ENCODE data around the gene LRRC1. TPM values are rescaled to one million over a fixed set of nuclear protein-coding genes. Genes with fewer than 3 reads are reported as not detected.

Gene LRRC1
- total RNA-seq, 1 donor from 2014 or later = 7.5 TPM

- TF ChIP-seq CTCF (IDR thresholded peaks at IDR 0.05; ENCODE audit: unreplicated experiment) = no peak
- DNase-seq (ENCODE audit: low spot score) = no peak
- H3K27me3 Mint-ChIP-seq (ENCODE audit: unreplicated experiment) = peaks cover 1% of the 10 kb centered on the region
- no peaks in the 10 kb centered on the region for H3K4me1 Mint-ChIP-seq (ENCODE audit: unreplicated experiment)
- H3K27ac Mint-ChIP-seq (ENCODE audit: unreplicated experiment) = no peak overlapping the region
- no peak overlapping the region for H3K4me3 Mint-ChIP-seq (ENCODE audit: unreplicated experiment)
- no peaks in the 10 kb centered on the region for H3K9me3 Mint-ChIP-seq (ENCODE audit: unreplicated experiment)
- no peaks in the 10 kb centered on the region for H3K36me3 Mint-ChIP-seq (ENCODE audit: low read depth, unreplicated experiment)
Measured at GRCh38 chr6:53752856-53753255, 41.9 kb upstream of the LRRC1 start.

GRCh38 chr6:53754330-53754729 is 40.5 kb upstream of the LRRC1 start:
- H3K36me3 Mint-ChIP-seq (ENCODE audit: low read depth, unreplicated experiment) = no peaks in the 10 kb centered on the region
- H3K4me3 Mint-ChIP-seq (ENCODE audit: unreplicated experiment) = no peak overlapping the region
- H3K27me3 Mint-ChIP-seq (ENCODE audit: unreplicated experiment) = peaks cover 1% of the 10 kb centered on the region
- H3K9me3 Mint-ChIP-seq (ENCODE audit: unreplicated experiment) = no peaks in the 10 kb centered on the region
- H3K4me1 Mint-ChIP-seq (ENCODE audit: unreplicated experiment) = no peaks in the 10 kb centered on the region
- DNase-seq (ENCODE audit: low spot score) = no peak
- H3K27ac Mint-ChIP-seq (ENCODE audit: unreplicated experiment) = no peak overlapping the region
- no peak for TF ChIP-seq CTCF (IDR thresholded peaks at IDR 0.05; ENCODE audit: unreplicated experiment)

DNA sequence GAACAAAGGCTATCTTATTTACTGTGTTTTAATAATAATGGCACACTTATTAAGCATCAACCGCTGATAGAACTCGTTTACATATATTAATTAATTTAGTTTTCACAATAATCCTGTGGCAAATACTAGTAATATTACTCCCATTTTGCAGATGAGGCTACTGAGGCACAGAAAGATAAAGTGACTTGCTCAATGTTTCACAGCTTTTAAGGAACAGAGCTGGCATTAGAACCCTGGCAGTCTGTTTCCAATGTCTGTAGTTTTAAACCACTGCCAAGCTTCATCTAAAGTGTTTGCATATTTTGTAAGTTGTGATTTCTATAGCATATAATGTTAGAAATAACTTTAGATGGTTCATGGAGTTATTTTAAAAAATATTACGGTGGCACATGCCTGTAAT is 38.4 kb upstream of the LRRC1 start:
- TF ChIP-seq CTCF (IDR thresholded peaks at IDR 0.05; ENCODE audit: unreplicated experiment) = no peak
- no peak for DNase-seq (ENCODE audit: low spot score)
- H3K27ac Mint-ChIP-seq (ENCODE audit: unreplicated experiment) = no peak overlapping the region
- H3K4me1 Mint-ChIP-seq (ENCODE audit: unreplicated experiment) = no peaks in the 10 kb centered on the region
- H3K27me3 Mint-ChIP-seq (ENCODE audit: unreplicated experiment) = peaks cover 1% of the 10 kb centered on the region
- no peaks in the 10 kb centered on the region for H3K36me3 Mint-ChIP-seq (ENCODE audit: low read depth, unreplicated experiment)
- H3K4me3 Mint-ChIP-seq (ENCODE audit: unreplicated experiment) = no peak overlapping the region
- H3K9me3 Mint-ChIP-seq (ENCODE audit: unreplicated experiment) = no peaks in the 10 kb centered on the region

DNA sequence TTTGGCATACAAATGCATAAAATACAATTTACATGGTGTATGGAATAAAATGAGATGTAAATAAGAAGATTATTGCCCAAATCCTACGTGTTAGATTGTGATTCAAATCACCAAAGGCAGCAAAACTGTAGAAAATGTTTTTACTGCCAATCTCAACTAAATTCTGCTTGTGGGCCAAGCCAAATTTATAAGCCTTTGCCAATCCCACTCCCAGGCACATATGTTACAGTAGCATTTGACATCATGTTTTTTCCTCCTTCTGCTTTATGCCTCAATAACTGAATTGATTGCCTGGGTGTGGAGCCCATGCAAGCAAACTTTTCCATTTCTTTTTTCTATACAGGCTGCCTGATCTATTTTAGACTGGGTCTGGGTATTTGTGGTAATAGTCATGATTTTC is 36.3 kb upstream of the LRRC1 start:
- Mint-ChIP-seq H3K9me3 (ENCODE audit: unreplicated experiment) (no peaks in the 10 kb centered on the region), H3K4me1 (ENCODE audit: unreplicated experiment) (no peaks in the 10 kb centered on the region), H3K4me3 (ENCODE audit: unreplicated experiment) (no peak overlapping the region), H3K36me3 (ENCODE audit: low read depth, unreplicated experiment) (no peaks in the 10 kb centered on the region), H3K27ac (ENCODE audit: unreplicated experiment) (no peak overlapping the region), H3K27me3 (ENCODE audit: unreplicated experiment) (peaks cover 1% of the 10 kb centered on the region)
- DNase-seq (ENCODE audit: low spot score) = no peak
- no peak for TF ChIP-seq CTCF (IDR thresholded peaks at IDR 0.05; ENCODE audit: unreplicated experiment)

DNA sequence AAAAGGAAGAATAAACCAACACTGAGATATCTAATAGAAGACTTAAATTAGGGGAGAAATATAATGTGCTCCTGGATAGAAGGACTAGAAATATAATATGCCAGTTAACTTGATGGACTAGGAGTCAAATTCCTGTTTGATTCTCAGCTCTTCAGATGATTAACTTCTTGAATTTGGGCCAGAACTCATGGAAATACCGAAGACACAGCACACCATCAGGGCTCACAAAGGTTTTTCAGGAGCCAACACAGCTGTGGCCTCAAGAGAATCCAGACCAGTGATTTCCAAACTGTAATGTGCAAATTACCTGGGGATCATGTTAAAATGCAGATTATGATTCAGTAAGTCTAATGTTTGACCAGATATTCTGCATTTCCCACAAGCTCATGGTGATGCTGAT is 33.8 kb upstream of the LRRC1 start:
- DNase-seq (ENCODE audit: low spot score) = no peak
- Mint-ChIP-seq H3K4me3 (ENCODE audit: unreplicated experiment) (no peak overlapping the region), H3K36me3 (ENCODE audit: low read depth, unreplicated experiment) (no peaks in the 10 kb centered on the region), H3K4me1 (ENCODE audit: unreplicated experiment) (no peaks in the 10 kb centered on the region), H3K9me3 (ENCODE audit: unreplicated experiment) (no peaks in the 10 kb centered on the region), H3K27me3 (ENCODE audit: unreplicated experiment) (peaks cover 1% of the 10 kb centered on the region), H3K27ac (ENCODE audit: unreplicated experiment) (no peak overlapping the region)
- TF ChIP-seq CTCF (IDR thresholded peaks at IDR 0.05; ENCODE audit: unreplicated experiment) = no peak
